GM03348 (cell line): Measurements from ENCODE around the gene SPAG7.

ENCODE experiments used
- DNase-seq: peaks from one replicate; pipeline ENCODE4 v3.0.0; 2012; ENCODE audit warnings: low spot score

The SPAG7 gene

GRCh38 chr17:4974115-4974670, 6.6 kb upstream of the SPAG7 start:
- DNase-seq = no peak

- no peak for DNase-seq
Measured at GRCh38 chr17:4973256-4974114, 5.9 kb upstream of the SPAG7 start.

- DNase-seq = no peak
Measured at GRCh38 chr17:4972752-4973151, 5.1 kb upstream of the SPAG7 start.

- no peak for DNase-seq
Measured at GRCh38 chr17:4972322-4972721, 4.7 kb upstream of the SPAG7 start.

GRCh38 chr17:4971826-4972225, 4.2 kb upstream of the SPAG7 start:
- no peak for DNase-seq

GRCh38 chr17:4970273-4970672, 2.7 kb upstream of the SPAG7 start:
- DNase-seq = no peak

GRCh38 chr17:4969551-4970173, 2.0 kb upstream of the SPAG7 start:
- no peak for DNase-seq

GRCh38 chr17:4969047-4969550, 1.5 kb upstream of the SPAG7 start:
- peak; percentile 74 for DNase-seq

GRCh38 chr17:4968486-4969046, 949 bp upstream of the SPAG7 start:
- no peak for DNase-seq

- DNase-seq = peak; percentile 98
Measured at GRCh38 chr17:4966844-4967538, 626 bp downstream of the SPAG7 start.

- no peak for DNase-seq
Measured at GRCh38 chr17:4965311-4965986, 2.2 kb downstream of the SPAG7 start.

- DNase-seq = no peak
Measured at GRCh38 chr17:4960279-4960922, 7.2 kb downstream of the SPAG7 start.

GRCh38 chr17:4959261-4959965, 8.2 kb downstream of the SPAG7 start:
- no peak for DNase-seq

- no peak for DNase-seq
Measured at GRCh38 chr17:4958102-4958501, 9.5 kb downstream of the SPAG7 start.

GRCh38 chr17:4956493-4957061, 11.0 kb downstream of the SPAG7 start:
- no peak for DNase-seq

GRCh38 chr17:4955091-4955490, 12.5 kb downstream of the SPAG7 start:
- DNase-seq = no peak

GRCh38 chr17:4953451-4953961, 14.1 kb downstream of the SPAG7 start:
- DNase-seq = peak; percentile 81

- DNase-seq = no peak
Measured at GRCh38 chr17:4951486-4951885, 16.1 kb downstream of the SPAG7 start.

GRCh38 chr17:4950746-4951204, 16.8 kb downstream of the SPAG7 start, which contains the start of gene ENO3:
TSS of gene ENO3 (plus strand) at chr17:4951119. CDS start at chr17:4951830, 711 bp downstream.
- DNase-seq = no peak
